ENCODE data around the gene EXOC2. TPM values are rescaled to one million over a fixed set of nuclear protein-coding genes. Genes with fewer than 3 reads are reported as not detected.
"Not testable (repeated sequence)": the region's sequence is repeated elsewhere in the genome, so short reads cannot be mapped to it uniquely, and the experiment has no call there.

EXOC2 gene
- total RNA-seq, 1 donor from 2014 or later, result 29.2 TPM

DNA sequence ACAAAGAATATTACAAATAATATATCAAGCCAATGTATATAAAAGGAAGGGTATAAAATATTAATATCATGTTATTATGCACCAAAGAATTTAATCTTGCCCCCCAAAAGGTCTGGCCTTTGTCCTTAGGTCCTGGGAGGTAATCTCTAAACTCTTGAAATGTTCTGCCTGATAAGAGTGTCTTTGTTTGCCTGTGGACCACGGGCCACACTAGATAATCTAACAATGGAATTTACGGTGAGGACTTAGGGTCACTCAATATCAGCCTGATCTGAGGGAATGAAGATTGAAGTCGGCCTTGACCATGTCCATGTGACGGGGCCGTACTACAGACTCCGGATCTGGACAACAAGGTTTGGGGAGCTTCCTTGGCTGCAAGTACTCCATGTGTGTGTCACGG lies 79.0 kb downstream of the EXOC2 start:
- TF ChIP-seq, protein P1, sequence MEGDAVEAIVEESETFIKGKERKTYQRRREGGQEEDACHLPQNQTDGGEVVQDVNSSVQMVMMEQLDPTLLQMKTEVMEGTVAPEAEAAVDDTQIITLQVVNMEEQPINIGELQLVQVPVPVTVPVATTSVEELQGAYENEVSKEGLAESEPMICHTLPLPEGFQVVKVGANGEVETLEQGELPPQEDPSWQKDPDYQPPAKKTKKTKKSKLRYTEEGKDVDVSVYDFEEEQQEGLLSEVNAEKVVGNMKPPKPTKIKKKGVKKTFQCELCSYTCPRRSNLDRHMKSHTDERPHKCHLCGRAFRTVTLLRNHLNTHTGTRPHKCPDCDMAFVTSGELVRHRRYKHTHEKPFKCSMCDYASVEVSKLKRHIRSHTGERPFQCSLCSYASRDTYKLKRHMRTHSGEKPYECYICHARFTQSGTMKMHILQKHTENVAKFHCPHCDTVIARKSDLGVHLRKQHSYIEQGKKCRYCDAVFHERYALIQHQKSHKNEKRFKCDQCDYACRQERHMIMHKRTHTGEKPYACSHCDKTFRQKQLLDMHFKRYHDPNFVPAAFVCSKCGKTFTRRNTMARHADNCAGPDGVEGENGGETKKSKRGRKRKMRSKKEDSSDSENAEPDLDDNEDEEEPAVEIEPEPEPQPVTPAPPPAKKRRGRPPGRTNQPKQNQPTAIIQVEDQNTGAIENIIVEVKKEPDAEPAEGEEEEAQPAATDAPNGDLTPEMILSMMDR (IDR thresholded peaks at IDR 0.05; ENCODE audit: insufficient read depth, low read length, severe bottlenecking), result no peak
- Histone ChIP-seq H3K36me3 (ENCODE audit: control insufficient read depth, insufficient read depth, low read length) (peaks cover 4% of the 10 kb centered on the region), H3K4me3 (ENCODE audit: low read depth, low read length) (no peak overlapping the region), H3K27me3 (ENCODE audit: control insufficient read depth, insufficient read depth, low read length) (no peaks in the 10 kb centered on the region)
- DNase-seq (ENCODE audit: low read depth) (no peak), FAIRE-seq (no peak)

DNA sequence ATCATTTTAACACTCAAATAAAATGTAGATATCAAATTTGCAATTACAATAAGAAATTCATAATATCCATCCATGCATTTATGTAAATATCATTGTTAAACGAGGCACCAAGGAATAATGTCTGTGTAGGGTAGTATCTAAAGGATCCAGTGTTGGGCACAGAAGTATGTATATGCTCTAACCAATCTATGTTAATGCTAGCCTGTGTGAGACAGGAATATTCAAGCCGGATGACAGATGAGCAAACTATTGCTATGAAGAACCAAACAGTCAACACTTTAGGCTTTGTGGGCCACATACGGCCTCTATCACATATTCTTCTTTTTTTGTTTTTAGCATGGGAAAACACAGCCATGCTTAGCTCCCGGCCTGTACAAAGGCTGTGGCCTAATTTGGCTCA lies 81.0 kb downstream of the EXOC2 start:
- DNase-seq (ENCODE audit: low read depth), result no peak
- peaks cover 2% of the 10 kb centered on the region for H3K36me3 ChIP-seq (ENCODE audit: control insufficient read depth, insufficient read depth, low read length)
- no peak for FAIRE-seq
- TF ChIP-seq, protein P1 (IDR thresholded peaks at IDR 0.05; ENCODE audit: insufficient read depth, low read length, severe bottlenecking), result no peak
- no peaks in the 10 kb centered on the region for H3K27me3 ChIP-seq (ENCODE audit: control insufficient read depth, insufficient read depth, low read length)
- no peak overlapping the region for H3K4me3 ChIP-seq (ENCODE audit: low read depth, low read length)

DNA sequence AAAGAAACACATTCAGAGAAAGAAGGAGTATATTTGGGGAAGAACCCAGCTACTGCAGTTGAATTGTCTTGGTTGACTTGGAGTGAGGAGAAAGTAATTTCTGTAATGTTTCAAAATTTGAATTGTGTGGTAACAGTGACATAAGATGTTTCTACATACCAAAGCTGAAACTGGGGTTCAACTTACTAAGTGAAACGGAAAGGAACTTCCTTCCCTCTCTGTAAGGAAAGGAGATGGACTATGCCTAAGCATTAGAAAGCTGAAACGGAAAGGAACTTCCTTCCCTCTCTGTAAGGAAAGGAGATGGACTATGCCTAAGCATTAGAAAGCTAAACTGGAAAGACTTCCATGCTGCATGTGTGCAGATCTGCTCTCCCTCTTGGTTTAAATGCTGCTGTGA lies 82.1 kb downstream of the EXOC2 start:
- H3K36me3 ChIP-seq (ENCODE audit: control insufficient read depth, insufficient read depth, low read length), result peaks cover 2% of the 10 kb centered on the region
- H3K4me3 ChIP-seq (ENCODE audit: low read depth, low read length), result no peak overlapping the region
- TF ChIP-seq, protein P1 (IDR thresholded peaks at IDR 0.05; ENCODE audit: insufficient read depth, low read length, severe bottlenecking), result no peak
- DNase-seq (ENCODE audit: low read depth) (no peak), FAIRE-seq (peak; percentile 93)
- no peaks in the 10 kb centered on the region for H3K27me3 ChIP-seq (ENCODE audit: control insufficient read depth, insufficient read depth, low read length)

DNA sequence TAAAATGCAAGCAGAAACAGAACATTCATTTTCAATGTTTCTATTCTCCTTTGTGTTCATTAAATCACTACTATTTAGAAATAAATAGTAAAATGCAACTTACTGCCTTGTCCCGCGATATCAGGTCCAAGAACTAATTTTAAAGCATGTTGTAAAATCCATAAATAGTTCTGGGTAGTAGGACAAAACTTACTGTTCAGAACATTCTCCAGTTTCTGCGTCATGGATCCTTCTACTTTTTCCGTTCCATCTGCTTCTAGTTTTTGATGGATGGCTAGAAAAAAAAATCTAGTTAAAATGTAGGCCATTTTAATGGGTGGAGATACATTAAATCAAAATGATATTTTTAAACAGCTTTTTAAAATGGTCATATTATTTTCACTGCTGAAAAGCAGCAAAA lies 83.0 kb downstream of the EXOC2 start:
- FAIRE-seq, result no peak
- TF ChIP-seq, protein P1 (IDR thresholded peaks at IDR 0.05; ENCODE audit: insufficient read depth, low read length, severe bottlenecking), result no peak
- Histone ChIP-seq H3K36me3 (ENCODE audit: control insufficient read depth, insufficient read depth, low read length) (no peaks in the 10 kb centered on the region), H3K4me3 (ENCODE audit: low read depth, low read length) (no peak overlapping the region), H3K27me3 (ENCODE audit: control insufficient read depth, insufficient read depth, low read length) (no peaks in the 10 kb centered on the region)
- DNase-seq (ENCODE audit: low read depth), result no peak

DNA sequence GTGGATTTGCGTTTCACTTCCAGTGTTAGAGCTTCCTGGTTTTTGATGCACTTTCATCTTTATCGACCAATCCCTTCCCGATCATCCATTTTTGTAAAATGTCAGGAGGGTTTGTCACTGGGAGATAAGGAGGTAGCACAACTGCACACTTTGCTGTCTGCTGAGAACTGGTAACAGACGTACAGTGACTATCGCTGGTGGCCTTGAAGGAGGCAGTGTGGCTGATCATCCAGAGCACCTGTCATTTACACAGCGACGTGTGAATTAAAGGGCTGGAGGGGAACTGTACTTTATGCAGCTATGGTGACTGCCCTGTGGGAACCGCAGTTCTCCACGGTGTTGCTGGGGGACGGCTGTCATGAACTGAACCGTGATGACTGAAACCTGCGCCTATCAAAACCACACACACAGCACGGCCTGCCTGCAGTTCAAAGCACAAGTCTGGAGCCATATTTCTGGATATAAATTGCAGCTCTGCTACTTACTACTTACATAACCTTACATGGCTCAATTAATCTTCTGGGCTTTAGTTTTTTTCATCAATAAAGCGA lies 86.0 kb downstream of the EXOC2 start:
- TF ChIP-seq, protein P1 (IDR thresholded peaks at IDR 0.05; ENCODE audit: insufficient read depth, low read length, severe bottlenecking), result no peak
- Histone ChIP-seq H3K36me3 (ENCODE audit: control insufficient read depth, insufficient read depth, low read length) (no peaks in the 10 kb centered on the region), H3K4me3 (ENCODE audit: low read depth, low read length) (no peak overlapping the region), H3K27me3 (ENCODE audit: control insufficient read depth, insufficient read depth, low read length) (no peaks in the 10 kb centered on the region)
- DNase-seq (ENCODE audit: low read depth) (no peak), FAIRE-seq (no peak)

DNA sequence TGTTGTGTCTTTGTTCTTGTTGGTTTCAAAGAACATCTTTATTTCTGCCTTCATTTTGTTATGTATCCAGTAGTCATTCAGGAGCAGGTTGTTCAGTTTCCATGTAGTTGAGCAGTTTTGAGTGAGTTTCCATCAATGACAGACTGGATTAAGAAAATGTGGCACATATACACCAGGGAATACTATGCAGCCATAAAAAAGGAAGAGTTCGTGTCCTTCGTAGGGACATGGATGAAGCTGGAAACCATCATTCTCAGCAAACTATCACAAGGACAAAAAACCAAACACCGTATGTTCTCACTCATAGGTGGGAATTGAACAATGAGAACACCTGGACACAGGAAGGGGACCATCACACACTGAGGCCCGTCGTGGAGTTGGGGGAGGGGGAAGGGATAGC lies 87.0 kb downstream of the EXOC2 start:
- not testable (repeated sequence) for FAIRE-seq; H3K36me3 ChIP-seq (ENCODE audit: control insufficient read depth, insufficient read depth, low read length); DNase-seq (ENCODE audit: low read depth); H3K4me3 ChIP-seq (ENCODE audit: low read depth, low read length); H3K27me3 ChIP-seq (ENCODE audit: control insufficient read depth, insufficient read depth, low read length)
